ENCODE data around the gene KSR1. TPM values are rescaled to one million over a fixed set of nuclear protein-coding genes. Genes with fewer than 3 reads are reported as not detected.

The KSR1 gene
- polyA plus RNA-seq, 1 of the 3 experiments (the other 2 are of a cell fraction): 7.5 TPM

DNA sequence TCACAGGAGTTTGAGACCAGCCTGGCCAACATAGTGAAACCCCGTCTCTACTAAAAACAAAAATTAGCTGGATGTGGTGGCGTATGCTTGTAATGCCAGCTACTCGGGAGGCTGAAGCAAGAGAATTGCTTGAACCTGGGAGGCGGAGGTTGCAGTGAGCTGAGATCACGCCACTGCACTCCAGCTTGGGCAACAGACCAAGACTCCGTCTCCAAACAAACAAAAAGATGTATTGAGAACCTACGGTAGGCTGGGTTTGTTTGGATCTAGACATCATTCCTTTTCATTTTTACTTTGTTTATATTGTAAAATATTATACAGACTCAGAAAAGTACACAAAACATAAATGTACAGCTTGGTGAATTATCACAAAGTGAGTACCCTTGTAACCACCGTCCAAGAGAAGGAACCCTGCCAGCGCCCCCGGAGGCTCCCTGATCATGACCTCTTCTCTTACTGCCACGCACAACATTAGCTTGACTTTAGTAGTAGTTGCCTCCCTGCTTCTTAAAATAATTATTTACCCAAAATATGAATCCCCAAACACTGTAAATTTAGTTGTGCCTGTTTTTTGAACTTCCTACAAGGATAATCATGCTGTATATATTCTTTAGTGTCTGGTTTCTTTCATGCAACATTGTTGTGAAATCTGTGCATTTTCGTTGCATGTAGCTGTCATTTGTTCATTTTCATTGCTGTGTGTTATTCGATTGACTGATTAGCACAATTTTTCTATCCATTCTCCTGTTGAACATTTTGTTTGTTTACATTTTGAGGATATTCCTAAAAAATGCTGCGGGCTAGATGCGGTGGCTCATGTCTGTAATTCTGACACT, 56.5 kb downstream of the KSR1 start:
- 92% methylated on average over 15 of the region's 15 CpGs for WGBS (ENCODE audit: low lambda C conversion rate)
- Histone ChIP-seq H3K27me3 (ENCODE audit: insufficient read depth) (no peaks in the 10 kb centered on the region), H4K20me1 (ENCODE audit: insufficient read depth) (no peaks in the 10 kb centered on the region), H3K4me1 (ENCODE audit: control insufficient read depth in 1 of 2, insufficient read depth in 2 of 2, low read depth in 1 of 2, low read length in 1 of 2) (peaks cover 0 to 7% of the 10 kb centered on the region in 2 experiments; a peak in 1 of 4 replicates), H3K9ac (no peak overlapping the region), H3K4me2 (no peak overlapping the region), H2AFZ (ENCODE audit: low read depth) (no peak overlapping the region), H3K4me3 (ENCODE audit: low read depth in 2 of 2, low read length in 1 of 2) (no peak overlapping the region), H3K36me3 (replicated peaks in 1 of 2; ENCODE audit: control insufficient read depth in 1 of 2, insufficient read depth in 2 of 2, low read length in 1 of 2) (no peaks in the 10 kb centered on the region), H3K9me2 (no peaks in the 10 kb centered on the region), H3K9me3 (no peaks in the 10 kb centered on the region), H3F3A (replicated peaks; ENCODE audit: insufficient read depth) (no peaks in the 10 kb centered on the region), H3K79me2 (ENCODE audit: insufficient read depth) (no peaks in the 10 kb centered on the region), H3K27ac (ENCODE audit: low read depth in 2 of 2, low read length in 1 of 2) (no peak overlapping the region)
- POLR2A ChIA-PET: no interaction called here
- no peak for DNase-seq
- CTCF ChIA-PET: interaction anchor here (1.2 to 1.7 kb wide), 3 partner anchors 14 to 36 kb away, joined by 3 to 4 read pairs (median 3); no protein-coding TSS in a partner anchor
- TF ChIP-seq GABPA (IDR thresholded peaks at IDR 0.05; ENCODE audit: low read depth) (no peak), GATA2 (CRISPR knock-in tag; IDR thresholded peaks at IDR 0.05) (no peak), MXI1 (IDR thresholded peaks at IDR 0.05; ENCODE audit: low read depth, low read length) (no peak), SMC3 (IDR thresholded peaks at IDR 0.05; ENCODE audit: low read depth, low read length) (no peak), RXRA (IDR thresholded peaks at IDR 0.05; ENCODE audit: borderline replicate concordance, low read depth) (no peak), REST (IDR thresholded peaks at IDR 0.05; ENCODE audit: low read depth, low read length) (no peak)
- TF ChIP-seq, protein P1, sequence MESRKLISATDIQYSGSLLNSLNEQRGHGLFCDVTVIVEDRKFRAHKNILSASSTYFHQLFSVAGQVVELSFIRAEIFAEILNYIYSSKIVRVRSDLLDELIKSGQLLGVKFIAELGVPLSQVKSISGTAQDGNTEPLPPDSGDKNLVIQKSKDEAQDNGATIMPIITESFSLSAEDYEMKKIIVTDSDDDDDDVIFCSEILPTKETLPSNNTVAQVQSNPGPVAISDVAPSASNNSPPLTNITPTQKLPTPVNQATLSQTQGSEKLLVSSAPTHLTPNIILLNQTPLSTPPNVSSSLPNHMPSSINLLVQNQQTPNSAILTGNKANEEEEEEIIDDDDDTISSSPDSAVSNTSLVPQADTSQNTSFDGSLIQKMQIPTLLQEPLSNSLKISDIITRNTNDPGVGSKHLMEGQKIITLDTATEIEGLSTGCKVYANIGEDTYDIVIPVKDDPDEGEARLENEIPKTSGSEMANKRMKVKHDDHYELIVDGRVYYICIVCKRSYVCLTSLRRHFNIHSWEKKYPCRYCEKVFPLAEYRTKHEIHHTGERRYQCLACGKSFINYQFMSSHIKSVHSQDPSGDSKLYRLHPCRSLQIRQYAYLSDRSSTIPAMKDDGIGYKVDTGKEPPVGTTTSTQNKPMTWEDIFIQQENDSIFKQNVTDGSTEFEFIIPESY (IDR thresholded peaks at IDR 0.05; ENCODE audit: borderline replicate concordance, low read depth): no peak

GRCh38 chr17:27513849-27514248, 57.6 kb downstream of the KSR1 start:
- Histone ChIP-seq H3K36me3 (replicated peaks in 1 of 2; ENCODE audit: control insufficient read depth in 1 of 2, insufficient read depth in 2 of 2, low read length in 1 of 2) (no peaks in the 10 kb centered on the region), H3K4me2 (no peak overlapping the region), H3K9me2 (no peaks in the 10 kb centered on the region), H3F3A (replicated peaks; ENCODE audit: insufficient read depth) (no peaks in the 10 kb centered on the region), H3K27me3 (ENCODE audit: insufficient read depth) (no peaks in the 10 kb centered on the region), H3K9me3 (no peaks in the 10 kb centered on the region), H3K4me3 (ENCODE audit: low read depth in 2 of 2, low read length in 1 of 2) (no peak overlapping the region), H3K27ac (ENCODE audit: low read depth in 2 of 2, low read length in 1 of 2) (no peak overlapping the region), H3K79me2 (ENCODE audit: insufficient read depth) (no peaks in the 10 kb centered on the region), H3K9ac (no peak overlapping the region), H4K20me1 (ENCODE audit: insufficient read depth) (no peaks in the 10 kb centered on the region), H3K4me1 (ENCODE audit: control insufficient read depth in 1 of 2, insufficient read depth in 2 of 2, low read depth in 1 of 2, low read length in 1 of 2) (peaks cover 0 to 13% of the 10 kb centered on the region in 2 experiments; a peak in 1 of 4 replicates), H2AFZ (ENCODE audit: low read depth) (no peak overlapping the region)
- 88% methylated on average over 5 of the region's 8 CpGs for WGBS (ENCODE audit: low lambda C conversion rate)
- ChIA-PET POLR2A (no interaction called here), CTCF (interaction anchor here (0.7 to 1.7 kb wide), 2 partner anchors 15 to 111 kb away, joined by 3 to 4 read pairs; no protein-coding TSS in a partner anchor)
- no peak for DNase-seq
- TF ChIP-seq REST (IDR thresholded peaks at IDR 0.05; ENCODE audit: low read depth, low read length): no peak
- no peak for TF ChIP-seq RCOR1 (IDR thresholded peaks at IDR 0.05; ENCODE audit: low read length)
- no peak for TF ChIP-seq ELF1 (IDR thresholded peaks at IDR 0.05)
- TF ChIP-seq RFX5 (IDR thresholded peaks at IDR 0.05; ENCODE audit: low read length): no peak
- TF ChIP-seq RAD21 (IDR thresholded peaks at IDR 0.05; ENCODE audit: low read length): no peak
- no peak for TF ChIP-seq CHD2 (IDR thresholded peaks at IDR 0.05; ENCODE audit: low read length, partially characterized antibody)
- TF ChIP-seq NRF1 (IDR thresholded peaks at IDR 0.05; ENCODE audit: low read depth, low read length): no peak
- TF ChIP-seq, protein P2, sequence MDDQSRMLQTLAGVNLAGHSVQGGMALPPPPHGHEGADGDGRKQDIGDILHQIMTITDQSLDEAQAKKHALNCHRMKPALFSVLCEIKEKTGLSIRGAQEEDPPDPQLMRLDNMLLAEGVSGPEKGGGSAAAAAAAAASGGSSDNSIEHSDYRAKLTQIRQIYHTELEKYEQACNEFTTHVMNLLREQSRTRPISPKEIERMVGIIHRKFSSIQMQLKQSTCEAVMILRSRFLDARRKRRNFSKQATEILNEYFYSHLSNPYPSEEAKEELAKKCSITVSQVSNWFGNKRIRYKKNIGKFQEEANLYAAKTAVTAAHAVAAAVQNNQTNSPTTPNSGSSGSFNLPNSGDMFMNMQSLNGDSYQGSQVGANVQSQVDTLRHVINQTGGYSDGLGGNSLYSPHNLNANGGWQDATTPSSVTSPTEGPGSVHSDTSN (IDR thresholded peaks at IDR 0.05): no peak
- no peak for TF ChIP-seq MXI1 (IDR thresholded peaks at IDR 0.05; ENCODE audit: low read depth, low read length)
- no peak for TF ChIP-seq MEF2A (IDR thresholded peaks at IDR 0.05; ENCODE audit: borderline replicate concordance, low read depth)
